GM21786 (cell line): Measurements from ENCODE around the gene NUP37.
"Not testable (repeated sequence)": the region's sequence is repeated elsewhere in the genome, so short reads cannot be mapped to it uniquely, and the experiment has no call there.

ENCODE experiments used
- ATAC-seq: cut with Tn5 transposase; IDR thresholded peaks from one replicate; pipeline ENCODE4 v1.9.1; 2021; ENCODE audit not compliant: unreplicated experiment

The NUP37 gene

DNA sequence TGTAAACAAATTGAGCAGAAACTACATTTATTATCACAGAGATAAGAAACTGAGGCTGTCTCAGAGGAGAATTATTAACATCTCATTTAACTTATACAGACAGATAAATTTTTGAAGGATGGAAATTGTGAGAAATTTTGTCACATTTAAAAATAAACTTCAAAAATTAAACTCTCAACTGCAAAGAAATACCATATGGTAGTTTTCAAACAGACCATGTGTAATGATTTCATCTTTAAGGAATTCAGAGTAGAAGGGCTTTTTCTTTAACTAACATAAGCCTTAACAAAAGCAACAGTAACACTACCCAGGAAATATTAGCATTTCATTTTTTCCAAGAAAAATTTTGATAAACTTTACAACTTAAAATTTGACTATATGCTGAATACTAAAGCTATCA, 26.6 kb downstream of the NUP37 start:
- no peak for ATAC-seq

DNA sequence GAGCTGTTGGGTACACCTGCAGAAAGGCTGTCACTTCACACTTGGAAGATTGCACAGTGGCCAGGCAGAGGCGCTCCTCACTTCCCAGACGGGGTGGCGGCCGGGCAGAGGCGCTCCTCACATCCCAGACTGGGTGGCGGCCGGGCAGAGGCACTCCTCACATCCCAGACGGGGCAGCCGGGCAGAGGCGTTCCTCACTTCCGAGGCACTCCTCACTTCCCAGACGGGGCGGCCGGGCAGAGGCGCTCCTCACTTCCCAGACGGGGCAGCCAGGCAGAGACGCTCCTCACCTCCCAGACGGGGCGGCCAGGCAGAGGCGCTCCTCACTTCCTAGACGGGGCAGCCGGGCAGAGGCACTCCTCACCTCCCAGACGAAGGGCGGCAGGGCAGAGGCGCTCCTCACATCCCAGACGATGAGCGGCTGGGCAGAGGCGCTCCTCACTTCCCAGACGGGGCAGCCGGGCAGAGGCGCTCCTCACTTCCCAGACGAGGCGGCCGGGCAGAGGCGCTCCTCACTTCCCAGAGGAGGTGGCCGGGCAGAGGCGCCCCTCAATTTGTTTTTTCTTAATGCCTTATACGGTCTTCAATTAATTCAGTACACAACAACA, 30.6 kb downstream of the NUP37 start:
- not testable (repeated sequence) for ATAC-seq

DNA sequence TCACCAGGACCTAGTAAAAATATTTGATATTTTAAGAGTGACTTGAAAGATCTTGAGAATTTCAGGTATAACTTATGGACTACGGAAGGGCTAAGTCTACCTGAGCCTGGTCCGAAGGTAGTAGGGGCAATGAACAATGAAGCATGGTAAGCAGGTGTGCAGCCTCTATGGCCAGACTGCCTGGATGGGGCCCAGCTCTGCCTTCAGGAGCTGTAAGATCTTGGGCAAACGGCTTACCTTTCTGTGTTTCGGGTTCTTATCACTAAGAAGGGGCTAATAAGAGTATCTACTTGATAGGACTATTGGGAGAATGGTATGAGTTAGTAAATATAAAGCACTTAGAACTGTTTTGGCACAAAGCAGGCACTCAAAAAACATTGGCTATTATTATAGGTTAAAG, 39.1 kb downstream of the NUP37 start:
- ATAC-seq = no peak

DNA sequence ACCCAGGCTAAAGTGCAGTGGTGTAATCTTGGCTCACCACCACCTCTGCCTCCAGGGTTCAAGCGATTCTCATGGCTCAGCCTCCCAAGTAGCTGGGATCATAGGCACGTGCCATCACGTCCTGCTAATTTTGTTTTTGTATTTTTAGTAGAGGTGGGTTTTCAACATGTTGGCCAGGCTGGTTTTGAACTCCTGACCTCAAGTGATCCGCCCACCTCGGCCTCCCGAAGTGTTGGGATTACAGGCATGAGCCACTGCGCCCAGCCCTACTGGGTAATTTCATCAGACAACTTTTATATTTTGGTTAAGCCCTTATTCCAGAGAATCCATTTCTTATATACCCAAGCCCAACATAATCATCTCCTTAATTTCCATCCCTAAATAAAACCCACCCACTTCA, 47.8 kb downstream of the NUP37 start:
- not testable (repeated sequence) for ATAC-seq

DNA sequence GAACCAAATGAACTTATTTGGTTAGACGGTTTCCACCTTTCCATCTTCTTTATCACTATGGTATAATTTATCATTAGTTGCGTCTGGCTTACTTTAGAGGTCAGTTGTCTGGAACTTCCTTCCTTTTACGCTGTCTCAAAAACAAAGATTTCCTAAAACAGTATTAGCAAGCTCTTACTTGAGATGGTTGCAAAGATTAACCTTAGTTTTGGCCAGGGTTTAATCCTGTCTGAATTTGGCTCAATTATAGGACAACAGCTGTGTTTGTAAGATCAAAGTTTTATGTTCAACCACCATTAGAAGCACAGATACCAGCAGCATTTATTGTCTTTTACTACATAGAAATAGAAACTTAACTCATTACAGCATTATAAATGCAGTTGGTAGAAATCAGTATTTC, 50.2 kb downstream of the NUP37 start:
- ATAC-seq = no peak

DNA sequence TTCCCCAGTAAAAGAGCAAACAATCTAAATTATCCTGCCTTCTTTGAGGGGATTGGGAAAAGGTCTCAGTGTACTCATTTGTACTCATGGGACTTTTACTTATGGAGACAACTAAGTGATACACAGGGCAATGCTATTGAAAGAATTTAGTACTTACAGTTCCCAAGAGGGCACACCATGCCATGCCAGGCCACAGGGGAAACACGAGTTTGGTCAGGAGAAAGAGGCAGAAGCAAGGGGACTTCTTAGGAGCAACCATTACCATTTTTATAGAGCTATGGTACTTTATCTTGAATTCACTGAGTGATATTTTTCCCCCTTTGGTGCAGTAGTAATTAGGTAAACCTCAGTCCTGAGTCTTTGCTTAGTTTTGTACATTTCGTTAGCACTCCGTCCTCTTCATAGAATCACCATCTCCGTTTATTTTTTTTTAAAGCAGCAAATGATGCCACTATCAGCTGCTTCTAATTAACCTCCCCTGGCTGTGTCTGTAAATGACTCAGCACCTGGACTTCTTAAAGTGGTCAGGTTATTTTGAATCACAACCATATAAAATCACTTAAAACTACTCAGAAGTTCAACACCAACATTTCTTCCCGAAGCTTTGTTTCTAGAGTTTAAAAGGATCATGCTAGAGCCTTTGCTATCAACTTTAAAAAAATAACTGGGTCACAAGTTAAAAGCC, 52.2 kb downstream of the NUP37 start:
- ATAC-seq = no peak

DNA sequence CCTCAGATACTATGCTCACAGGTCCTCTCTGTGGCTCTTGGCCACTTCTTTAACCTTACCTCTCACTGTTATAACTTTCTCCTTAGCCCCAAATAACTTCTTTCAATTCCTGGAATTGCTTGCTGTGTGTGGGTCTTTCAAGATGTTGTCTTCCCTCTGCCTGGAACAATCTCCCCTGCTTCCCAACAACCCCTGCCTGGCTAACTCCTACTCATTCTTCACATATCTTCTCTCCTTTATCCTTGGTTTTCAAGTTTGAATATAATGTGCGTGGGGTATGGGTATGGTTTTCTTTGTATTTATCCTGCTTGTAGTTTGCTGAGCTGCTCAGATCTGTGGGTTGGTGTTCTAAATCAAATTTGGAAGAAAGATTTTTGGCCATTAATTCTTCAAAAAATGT, 55.4 kb downstream of the NUP37 start:
- no peak for ATAC-seq

DNA sequence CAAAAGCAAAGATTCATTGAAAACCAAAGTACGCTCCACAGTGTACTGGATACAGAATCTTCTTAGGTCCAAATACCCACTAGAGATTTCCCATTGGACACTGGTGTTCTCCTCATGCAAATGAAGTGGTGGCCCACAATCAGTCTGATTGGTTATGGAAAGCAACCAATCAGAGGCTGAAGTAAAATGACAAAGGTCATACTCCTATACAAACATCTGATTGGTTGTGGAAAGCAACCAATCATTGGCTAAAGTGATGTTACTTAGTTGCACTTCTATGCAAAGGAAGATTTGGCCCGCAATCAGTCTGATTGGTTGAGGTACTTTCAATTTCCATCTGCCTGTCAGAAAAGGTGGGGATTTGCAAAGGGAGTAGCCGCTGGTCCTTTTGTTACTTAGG, 56.8 kb downstream of the NUP37 start:
- ATAC-seq = no peak

DNA sequence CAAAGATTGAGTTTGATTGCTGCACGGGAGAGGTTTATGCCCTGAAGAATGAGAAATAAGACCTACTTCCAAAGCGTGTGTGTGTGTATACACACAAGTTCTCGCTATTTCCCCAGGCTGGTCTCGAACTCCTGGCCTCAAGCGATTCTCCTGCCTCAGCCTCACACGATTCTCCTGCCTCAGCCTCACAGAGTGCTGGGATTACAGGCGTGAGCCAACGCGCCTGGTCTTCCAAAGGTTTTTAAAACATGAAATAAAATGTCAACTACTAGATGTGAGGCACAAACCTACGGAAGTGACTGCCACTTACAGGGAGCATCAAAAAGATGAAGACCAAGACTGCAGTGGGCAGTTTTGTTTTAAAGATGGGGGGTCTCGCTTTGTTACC, 57.5 kb downstream of the NUP37 start:
- no peak for ATAC-seq

DNA sequence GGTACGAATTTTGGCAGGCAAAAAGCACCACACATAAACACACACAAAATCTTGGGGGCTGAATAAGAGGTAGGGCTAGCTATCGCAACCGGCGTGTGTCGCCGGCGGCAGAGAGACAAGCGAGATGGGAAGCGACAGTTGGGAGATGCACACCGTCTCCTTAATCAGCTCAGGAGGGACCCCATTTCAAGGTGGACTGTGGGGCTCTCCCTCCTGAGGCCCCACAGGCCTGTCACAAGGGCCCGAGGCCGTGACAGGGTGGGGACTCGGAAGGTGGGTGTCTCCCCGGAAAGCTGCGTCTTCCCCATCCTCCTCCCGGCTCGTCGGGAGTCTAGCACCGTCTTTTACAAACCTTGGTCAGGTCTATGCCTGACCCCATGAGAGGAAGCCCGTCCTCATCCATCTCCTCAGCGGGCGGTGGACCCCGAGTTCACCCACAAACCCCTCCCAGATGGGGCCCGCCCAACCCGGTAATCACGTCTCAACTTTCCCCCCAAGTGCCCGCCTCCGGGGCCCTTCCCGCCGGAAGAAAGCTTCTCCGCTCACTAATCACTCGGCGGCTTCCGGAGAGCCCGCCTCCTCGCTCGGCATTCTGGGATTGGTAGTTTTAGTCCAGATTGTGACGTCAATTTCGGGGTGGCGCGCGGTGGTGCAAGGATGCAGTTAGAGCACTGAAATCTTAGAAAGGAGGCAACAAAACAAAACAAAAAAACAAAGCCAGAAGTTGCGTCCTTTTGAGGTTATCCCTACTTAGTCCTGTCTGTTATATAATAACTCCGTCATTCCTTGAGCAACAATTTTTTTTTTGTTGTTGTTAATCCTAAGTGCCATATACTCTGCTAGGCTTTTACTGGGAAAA, 58.1 kb downstream of the NUP37 start, which contains the start of gene WASHC3:
TSS of gene WASHC3 (minus strand) at position 432 of the 859 bp plus-strand sequence. CDS start at position 403, 29 bp downstream.
- ATAC-seq = peak; percentile 95

DNA sequence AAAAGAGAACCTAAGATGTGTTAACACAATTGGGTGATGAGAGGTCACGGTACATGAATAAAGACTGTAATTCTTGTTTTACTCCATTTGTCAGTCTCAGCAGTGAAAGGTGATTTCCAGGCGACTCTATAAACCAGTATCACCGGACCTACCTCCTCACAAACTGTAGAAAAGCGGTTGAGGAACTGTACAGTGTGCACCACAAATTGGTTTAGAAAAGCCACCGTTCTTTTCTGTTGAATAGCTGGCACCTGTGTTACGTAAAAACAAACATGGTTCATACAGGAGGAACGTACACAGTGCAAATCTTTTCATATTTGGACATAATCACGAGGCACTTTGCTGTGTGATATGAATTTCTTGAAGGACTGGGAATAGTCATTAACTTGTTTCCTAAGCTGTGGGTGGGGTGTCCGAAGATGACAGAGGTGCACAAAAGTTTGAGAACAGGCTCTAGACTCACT, 58.8 kb downstream of the NUP37 start:
- ATAC-seq = peak; percentile 41

DNA sequence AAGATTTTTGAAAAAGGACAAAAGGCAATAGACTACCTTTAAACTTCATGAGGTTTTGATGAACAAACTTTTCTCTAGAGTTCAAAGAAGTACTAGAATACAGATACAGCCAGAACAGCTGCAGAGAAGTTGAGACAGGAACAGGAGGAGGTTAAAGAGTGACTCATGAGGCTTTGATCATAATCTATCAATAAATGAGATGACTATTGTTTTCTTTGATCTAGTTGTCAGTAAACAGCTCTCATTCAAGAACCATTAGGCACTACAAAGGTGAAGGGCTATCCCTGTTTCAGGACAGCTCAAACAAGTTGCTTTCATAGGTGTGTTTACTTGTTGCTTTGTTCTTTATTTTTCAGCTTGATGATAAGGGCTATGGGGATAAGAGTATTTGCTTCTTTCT, 60.6 kb downstream of the NUP37 start:
- no peak for ATAC-seq

DNA sequence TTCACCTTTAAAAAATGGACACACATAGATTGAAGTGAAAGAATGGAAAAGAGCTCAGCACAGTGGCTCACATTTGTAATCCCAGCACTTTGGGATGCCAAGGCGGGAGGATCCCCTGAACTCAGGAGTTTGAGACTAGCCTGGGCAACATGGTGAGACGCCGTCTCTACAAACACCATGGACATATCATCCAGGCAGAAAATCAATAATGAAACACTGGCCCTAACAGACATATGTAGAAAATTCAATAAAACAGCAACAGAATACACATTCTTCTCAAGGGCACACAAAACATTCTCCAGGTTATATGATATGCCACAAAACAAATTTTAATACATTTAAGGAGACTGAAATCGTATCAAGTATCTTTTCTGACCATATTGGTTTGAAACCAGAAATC, 65.6 kb downstream of the NUP37 start:
- no peak for ATAC-seq

DNA sequence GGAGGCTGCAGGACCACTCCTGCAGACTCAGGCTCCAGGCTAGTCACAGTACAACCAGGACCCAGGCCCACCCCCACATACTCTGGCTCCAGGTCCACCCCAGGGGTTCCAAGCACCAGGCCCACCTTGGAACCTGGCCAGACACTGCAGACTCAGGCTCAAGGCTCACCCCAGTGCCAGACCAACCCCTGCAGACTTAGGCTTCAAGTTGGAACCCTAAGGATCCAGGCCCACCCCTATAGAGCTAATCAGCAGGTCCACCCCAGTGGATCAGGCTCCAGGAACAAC, 66.9 kb downstream of the NUP37 start:
- ATAC-seq = no peak

DNA sequence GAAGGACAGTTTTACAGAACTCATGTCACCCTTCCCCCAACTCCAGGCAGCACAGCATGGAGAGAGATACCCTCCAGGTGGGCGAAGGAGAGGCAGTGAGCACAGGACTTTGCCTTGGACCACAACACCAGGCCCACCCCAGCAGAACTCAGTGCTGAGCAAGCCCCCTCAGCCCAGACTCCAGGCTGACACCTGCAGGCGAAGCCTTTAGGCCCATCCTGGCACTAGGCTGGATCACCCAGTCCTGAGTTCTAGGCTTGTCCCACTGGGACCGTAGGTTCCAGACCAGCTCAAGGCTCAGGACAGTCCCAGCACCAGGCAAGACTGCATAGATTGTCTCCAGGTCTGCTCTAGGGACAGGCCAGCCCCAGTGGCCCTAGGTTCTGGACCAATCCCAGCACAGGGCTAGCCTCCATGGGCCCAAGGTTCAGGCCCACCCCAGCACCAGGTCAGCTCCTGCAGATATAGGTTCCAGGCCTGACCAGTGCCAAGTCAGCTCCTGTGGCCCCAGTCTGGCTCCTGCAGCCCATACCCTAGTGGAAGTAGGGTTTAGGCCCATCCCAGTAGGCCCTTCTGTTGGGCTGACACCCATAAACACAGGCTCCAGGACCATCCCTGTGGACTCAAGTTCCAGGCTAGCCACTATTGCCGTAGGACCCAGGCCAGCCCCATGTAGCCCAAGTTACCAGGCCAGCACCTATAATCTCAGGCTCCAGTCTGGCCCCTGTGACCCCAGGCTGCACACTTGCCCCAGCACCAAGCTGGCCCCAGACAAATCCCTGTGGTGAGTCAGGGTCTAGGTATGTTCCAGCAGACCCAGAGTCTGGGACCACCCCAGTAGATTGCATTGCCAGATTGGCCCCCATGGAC, 67.5 kb downstream of the NUP37 start:
- ATAC-seq = no peak

DNA sequence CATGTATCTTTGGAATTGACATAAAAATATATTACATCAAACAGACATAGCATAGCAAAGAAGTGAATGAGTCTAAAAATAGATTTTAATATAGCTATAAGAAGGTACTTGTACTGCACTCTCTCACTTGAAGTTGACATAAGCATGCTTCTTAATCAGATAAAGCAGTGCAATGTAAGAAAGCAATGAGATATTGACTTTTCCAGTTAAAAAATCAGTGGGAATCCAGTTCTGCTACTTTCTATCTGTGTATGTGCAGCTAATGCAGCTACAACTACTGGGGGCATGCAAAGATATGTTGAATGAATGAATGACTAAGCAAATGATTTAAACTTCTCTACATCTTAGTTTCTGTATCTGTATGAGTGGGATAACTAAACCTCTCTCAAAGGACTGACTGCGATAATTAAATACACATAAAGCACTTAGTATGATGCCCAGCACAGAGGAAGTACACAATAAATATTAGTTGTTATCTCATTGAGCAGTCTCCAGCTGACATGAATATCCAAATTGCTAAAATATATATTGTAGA, 68.4 kb downstream of the NUP37 start:
- ATAC-seq = peak; percentile 65

DNA sequence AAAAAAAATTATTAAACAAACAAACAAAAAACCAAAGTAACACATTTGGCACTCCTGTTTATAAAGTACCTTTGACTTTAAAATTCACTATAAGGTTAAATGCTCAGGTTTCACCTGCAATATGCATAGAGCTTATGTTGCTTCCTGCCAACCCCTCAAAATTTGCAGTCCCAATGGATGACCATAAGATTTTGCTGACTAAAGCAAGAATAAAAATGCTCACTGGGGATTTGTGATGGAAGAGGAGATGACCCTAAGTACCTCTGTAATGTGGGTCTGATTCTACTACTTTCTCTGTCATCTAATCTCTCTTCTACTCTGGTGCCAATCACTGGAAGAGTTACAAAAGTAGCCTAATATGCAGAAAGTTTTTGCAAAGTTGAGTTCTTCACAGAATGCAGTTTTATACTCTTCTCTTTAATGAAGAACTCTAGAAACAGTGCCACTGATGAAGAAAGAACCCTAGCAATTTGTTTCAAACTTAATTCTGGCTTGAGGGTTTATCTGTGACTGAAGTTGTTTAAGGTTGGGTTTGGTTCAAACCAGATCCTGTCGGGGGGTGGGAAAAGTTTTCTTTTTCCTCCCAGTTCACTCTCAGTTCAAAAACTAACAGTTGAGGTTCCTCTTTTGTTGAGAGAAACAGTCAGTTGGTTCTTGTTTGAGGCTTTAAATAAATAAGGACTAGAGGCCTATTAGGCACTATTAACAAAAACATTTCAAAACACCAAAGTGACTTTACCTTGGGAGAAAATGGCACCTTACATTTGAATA, 69.1 kb downstream of the NUP37 start:
- ATAC-seq = no peak

DNA sequence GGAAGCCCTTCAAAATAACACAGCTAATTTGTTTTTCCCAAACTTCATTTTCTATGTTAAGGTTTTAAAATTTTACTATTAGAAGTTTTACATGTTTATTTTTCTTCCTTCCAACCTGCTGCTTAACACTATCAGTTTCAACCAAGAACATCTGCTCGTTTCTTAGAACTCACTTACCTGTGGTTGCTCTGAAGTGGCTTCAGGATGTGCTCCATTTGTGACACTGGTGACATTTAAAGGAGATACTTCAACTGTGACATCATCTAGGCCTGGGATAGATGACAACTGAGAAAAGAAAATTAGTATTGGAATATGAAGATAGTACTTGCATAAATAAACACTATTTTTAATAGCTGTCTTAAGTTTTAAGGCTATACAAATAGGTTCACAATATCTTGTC, 76.0 kb downstream of the NUP37 start:
- peak; percentile 83 for ATAC-seq

DNA sequence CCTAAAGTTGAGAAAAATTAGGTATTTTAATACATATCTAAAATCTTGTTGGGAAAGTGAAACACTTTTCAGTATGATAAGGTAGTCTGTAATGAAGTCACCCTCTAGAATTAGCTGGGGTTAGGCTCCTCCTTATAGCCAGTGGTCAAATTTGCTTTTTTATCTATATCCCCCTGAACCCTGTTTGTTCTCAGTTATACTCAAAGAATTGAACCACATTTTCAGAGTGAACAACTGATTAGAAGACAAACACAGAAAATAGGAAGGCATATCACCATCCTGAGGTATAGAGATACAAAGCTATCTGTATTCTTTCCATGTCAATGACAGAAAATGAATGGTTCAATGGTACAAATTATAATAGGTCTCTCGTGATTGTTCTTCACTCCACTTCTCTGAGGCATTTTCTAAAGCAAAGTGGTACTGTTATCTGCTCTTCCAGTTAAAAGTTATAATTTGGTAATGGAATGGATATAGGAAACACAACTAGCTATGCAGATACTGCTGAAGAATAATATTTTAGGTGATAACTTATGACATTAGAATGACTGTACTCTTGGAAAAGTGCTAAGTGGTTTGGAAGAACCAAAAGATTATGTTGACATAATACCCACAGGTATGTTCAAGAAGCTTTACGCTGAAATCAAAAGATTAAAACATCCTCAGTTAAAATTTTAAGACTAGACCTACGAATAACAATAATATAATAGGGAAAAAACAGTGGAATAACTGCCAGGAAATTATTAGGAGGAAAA, 85.7 kb downstream of the NUP37 start:
- ATAC-seq = no peak
